Measurements from ENCODE around the gene MAGI2. TPM values are rescaled to one million over a fixed set of nuclear protein-coding genes. Genes with fewer than 3 reads are reported as not detected.

Gene MAGI2
- total RNA-seq, 1 donor from 2014 or later, result 3.6 TPM

GRCh38 chr7:78747592-78747991 lies 705.9 kb downstream of the MAGI2 start:
- intact Hi-C loops (cut with micrococcal nuclease), result no loop called here
- ATAC-seq (no peak), DNase-seq (no peak)

GRCh38 chr7:78746301-78746700 lies 707.2 kb downstream of the MAGI2 start:
- no peak for ATAC-seq
- intact Hi-C loops (cut with micrococcal nuclease), result no loop called here
- no peak for DNase-seq

GRCh38 chr7:78742694-78743093 lies 710.8 kb downstream of the MAGI2 start:
- intact Hi-C loops (cut with micrococcal nuclease), result no loop called here
- DNase-seq, result no peak
- no peak for ATAC-seq

GRCh38 chr7:78736548-78736947 lies 716.9 kb downstream of the MAGI2 start:
- DNase-seq (no peak), ATAC-seq (no peak)
- intact Hi-C loops (cut with micrococcal nuclease), result no loop called here

- intact Hi-C loops (cut with micrococcal nuclease), result no loop called here
- DNase-seq (no peak), ATAC-seq (no peak)
Observed at GRCh38 chr7:78734626-78735025, 718.8 kb downstream of the MAGI2 start.

- no peak for DNase-seq
- ATAC-seq, result peak; percentile 88
- intact Hi-C loops (cut with micrococcal nuclease), result no loop called here
Observed at GRCh38 chr7:78720066-78720465, 733.4 kb downstream of the MAGI2 start.

- DNase-seq, result peak; percentile 25
- intact Hi-C loops (cut with micrococcal nuclease), result no loop called here
- peak; percentile 93 for ATAC-seq
Observed at GRCh38 chr7:78718212-78718611, 735.3 kb downstream of the MAGI2 start.

GRCh38 chr7:78716876-78717275 lies 736.6 kb downstream of the MAGI2 start:
- DNase-seq (no peak), ATAC-seq (no peak)
- intact Hi-C loops (cut with micrococcal nuclease), result no loop called here

GRCh38 chr7:78714356-78714755 lies 739.1 kb downstream of the MAGI2 start:
- ATAC-seq (no peak), DNase-seq (no peak)
- intact Hi-C loops (cut with micrococcal nuclease), result no loop called here

- intact Hi-C loops (cut with micrococcal nuclease), result no loop called here
- ATAC-seq, result no peak
- DNase-seq, result no peak
Observed at GRCh38 chr7:78712111-78712510, 741.4 kb downstream of the MAGI2 start.

- no peak for DNase-seq
- ATAC-seq, result no peak
Observed at GRCh38 chr7:78709658-78710057, 743.8 kb downstream of the MAGI2 start.

GRCh38 chr7:78704504-78704903 lies 749.0 kb downstream of the MAGI2 start:
- ATAC-seq, result no peak
- intact Hi-C loops (cut with micrococcal nuclease), result no loop called here
- no peak for DNase-seq

More at GRCh38 chr7:78709658-78710057, 743.8 kb downstream of the MAGI2 start:
- intact Hi-C loops (cut with micrococcal nuclease), result no loop called here

GRCh38 chr7:78703391-78703790 lies 750.1 kb downstream of the MAGI2 start:
- ATAC-seq (no peak), DNase-seq (no peak)
- intact Hi-C loops (cut with micrococcal nuclease), result no loop called here

GRCh38 chr7:78702770-78703169 lies 750.7 kb downstream of the MAGI2 start:
- DNase-seq (no peak), ATAC-seq (no peak)
- intact Hi-C loops (cut with micrococcal nuclease), result no loop called here

- DNase-seq (no peak), ATAC-seq (no peak)
Observed at GRCh38 chr7:78695826-78696225, 757.6 kb downstream of the MAGI2 start.

GRCh38 chr7:78691584-78691983 lies 761.9 kb downstream of the MAGI2 start:
- DNase-seq (no peak), ATAC-seq (no peak)
- intact Hi-C loops (cut with micrococcal nuclease), result no loop called here

More at GRCh38 chr7:78695826-78696225, 757.6 kb downstream of the MAGI2 start:
- intact Hi-C loops (cut with micrococcal nuclease), result no loop called here

- intact Hi-C loops (cut with micrococcal nuclease), result no loop called here
- ATAC-seq (no peak), DNase-seq (no peak)
Observed at GRCh38 chr7:78690174-78690573, 763.3 kb downstream of the MAGI2 start.

- DNase-seq (no peak), ATAC-seq (no peak)
- intact Hi-C loops (cut with micrococcal nuclease), result no loop called here
Observed at GRCh38 chr7:78688376-78688775, 765.1 kb downstream of the MAGI2 start.

GRCh38 chr7:78686189-78686588 lies 767.3 kb downstream of the MAGI2 start:
- no peak for DNase-seq
- no peak for ATAC-seq
- intact Hi-C loops (cut with micrococcal nuclease), result no loop called here

- no peak for ATAC-seq
Observed at GRCh38 chr7:78684201-78684600, 769.3 kb downstream of the MAGI2 start.

GRCh38 chr7:78683566-78683965 lies 769.9 kb downstream of the MAGI2 start:
- intact Hi-C loops (cut with micrococcal nuclease), result no loop called here

More at GRCh38 chr7:78684201-78684600, 769.3 kb downstream of the MAGI2 start:
- intact Hi-C loops (cut with micrococcal nuclease), result no loop called here
- DNase-seq, result no peak

More at GRCh38 chr7:78683566-78683965, 769.9 kb downstream of the MAGI2 start:
- DNase-seq, result no peak
- no peak for ATAC-seq

All from left ventricle myocardium superior (tissue), 1 donor.